Lower leg skin (tissue), 3 donors: ENCODE measurements around the gene XPR1.

Experiments
- POLR2A ChIP-seq, 2 donors: fragments of 450-650 bp; IDR thresholded peaks; one replicate each; pipeline ENCODE4 v1.6.1; 2016 to 2017; ENCODE audit warnings: antibody characterized with exemption in 2 of 2, mild to moderate bottlenecking in 1 of 2, moderate library complexity in 1 of 2
- TF ChIP-seq, protein P1 (sequence below), 3 donors: fragments of 450-650 bp; IDR thresholded peaks; one replicate each; pipeline ENCODE4 v1.5.1; 2016; ENCODE audit warnings: antibody characterized with exemption in 3 of 3, mild to moderate bottlenecking in 3 of 3, moderate library complexity in 2 of 3

- no peak for TF ChIP-seq POLR2A (IDR thresholded peaks at IDR 0.05)
- TF ChIP-seq, protein P1, sequence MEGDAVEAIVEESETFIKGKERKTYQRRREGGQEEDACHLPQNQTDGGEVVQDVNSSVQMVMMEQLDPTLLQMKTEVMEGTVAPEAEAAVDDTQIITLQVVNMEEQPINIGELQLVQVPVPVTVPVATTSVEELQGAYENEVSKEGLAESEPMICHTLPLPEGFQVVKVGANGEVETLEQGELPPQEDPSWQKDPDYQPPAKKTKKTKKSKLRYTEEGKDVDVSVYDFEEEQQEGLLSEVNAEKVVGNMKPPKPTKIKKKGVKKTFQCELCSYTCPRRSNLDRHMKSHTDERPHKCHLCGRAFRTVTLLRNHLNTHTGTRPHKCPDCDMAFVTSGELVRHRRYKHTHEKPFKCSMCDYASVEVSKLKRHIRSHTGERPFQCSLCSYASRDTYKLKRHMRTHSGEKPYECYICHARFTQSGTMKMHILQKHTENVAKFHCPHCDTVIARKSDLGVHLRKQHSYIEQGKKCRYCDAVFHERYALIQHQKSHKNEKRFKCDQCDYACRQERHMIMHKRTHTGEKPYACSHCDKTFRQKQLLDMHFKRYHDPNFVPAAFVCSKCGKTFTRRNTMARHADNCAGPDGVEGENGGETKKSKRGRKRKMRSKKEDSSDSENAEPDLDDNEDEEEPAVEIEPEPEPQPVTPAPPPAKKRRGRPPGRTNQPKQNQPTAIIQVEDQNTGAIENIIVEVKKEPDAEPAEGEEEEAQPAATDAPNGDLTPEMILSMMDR (IDR thresholded peaks at IDR 0.05) = no peak
These were observed 153.5 kb downstream of the XPR1 start for GRCh38 chr1:180785291-180785690.
